ENCODE measurements around the gene COG5. TPM values are rescaled to one million over a fixed set of nuclear protein-coding genes. Genes with fewer than 3 reads are reported as not detected.

COG5 gene
- total RNA-seq, 1 experiment from 2014 or later: 29.1 TPM

GRCh38 chr7:107405559-107405958 is 158.2 kb downstream of the COG5 start:
- ATAC-seq: no peak
- TF ChIP-seq, protein P1, sequence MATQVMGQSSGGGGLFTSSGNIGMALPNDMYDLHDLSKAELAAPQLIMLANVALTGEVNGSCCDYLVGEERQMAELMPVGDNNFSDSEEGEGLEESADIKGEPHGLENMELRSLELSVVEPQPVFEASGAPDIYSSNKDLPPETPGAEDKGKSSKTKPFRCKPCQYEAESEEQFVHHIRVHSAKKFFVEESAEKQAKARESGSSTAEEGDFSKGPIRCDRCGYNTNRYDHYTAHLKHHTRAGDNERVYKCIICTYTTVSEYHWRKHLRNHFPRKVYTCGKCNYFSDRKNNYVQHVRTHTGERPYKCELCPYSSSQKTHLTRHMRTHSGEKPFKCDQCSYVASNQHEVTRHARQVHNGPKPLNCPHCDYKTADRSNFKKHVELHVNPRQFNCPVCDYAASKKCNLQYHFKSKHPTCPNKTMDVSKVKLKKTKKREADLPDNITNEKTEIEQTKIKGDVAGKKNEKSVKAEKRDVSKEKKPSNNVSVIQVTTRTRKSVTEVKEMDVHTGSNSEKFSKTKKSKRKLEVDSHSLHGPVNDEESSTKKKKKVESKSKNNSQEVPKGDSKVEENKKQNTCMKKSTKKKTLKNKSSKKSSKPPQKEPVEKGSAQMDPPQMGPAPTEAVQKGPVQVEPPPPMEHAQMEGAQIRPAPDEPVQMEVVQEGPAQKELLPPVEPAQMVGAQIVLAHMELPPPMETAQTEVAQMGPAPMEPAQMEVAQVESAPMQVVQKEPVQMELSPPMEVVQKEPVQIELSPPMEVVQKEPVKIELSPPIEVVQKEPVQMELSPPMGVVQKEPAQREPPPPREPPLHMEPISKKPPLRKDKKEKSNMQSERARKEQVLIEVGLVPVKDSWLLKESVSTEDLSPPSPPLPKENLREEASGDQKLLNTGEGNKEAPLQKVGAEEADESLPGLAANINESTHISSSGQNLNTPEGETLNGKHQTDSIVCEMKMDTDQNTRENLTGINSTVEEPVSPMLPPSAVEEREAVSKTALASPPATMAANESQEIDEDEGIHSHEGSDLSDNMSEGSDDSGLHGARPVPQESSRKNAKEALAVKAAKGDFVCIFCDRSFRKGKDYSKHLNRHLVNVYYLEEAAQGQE (IDR thresholded peaks at IDR 0.05; ENCODE audit: insufficient read depth in 1 of 2, low read depth in 2 of 2, low read length in 1 of 2): no peak
- no peak for TF ChIP-seq POLR2AphosphoS5 (IDR thresholded peaks at IDR 0.05; ENCODE audit: low read depth, low read length)
- TF ChIP-seq SIN3A (IDR thresholded peaks at IDR 0.05; ENCODE audit: borderline replicate concordance, insufficient read depth, low read depth, low read length): no peak
- TF ChIP-seq, protein P2, sequence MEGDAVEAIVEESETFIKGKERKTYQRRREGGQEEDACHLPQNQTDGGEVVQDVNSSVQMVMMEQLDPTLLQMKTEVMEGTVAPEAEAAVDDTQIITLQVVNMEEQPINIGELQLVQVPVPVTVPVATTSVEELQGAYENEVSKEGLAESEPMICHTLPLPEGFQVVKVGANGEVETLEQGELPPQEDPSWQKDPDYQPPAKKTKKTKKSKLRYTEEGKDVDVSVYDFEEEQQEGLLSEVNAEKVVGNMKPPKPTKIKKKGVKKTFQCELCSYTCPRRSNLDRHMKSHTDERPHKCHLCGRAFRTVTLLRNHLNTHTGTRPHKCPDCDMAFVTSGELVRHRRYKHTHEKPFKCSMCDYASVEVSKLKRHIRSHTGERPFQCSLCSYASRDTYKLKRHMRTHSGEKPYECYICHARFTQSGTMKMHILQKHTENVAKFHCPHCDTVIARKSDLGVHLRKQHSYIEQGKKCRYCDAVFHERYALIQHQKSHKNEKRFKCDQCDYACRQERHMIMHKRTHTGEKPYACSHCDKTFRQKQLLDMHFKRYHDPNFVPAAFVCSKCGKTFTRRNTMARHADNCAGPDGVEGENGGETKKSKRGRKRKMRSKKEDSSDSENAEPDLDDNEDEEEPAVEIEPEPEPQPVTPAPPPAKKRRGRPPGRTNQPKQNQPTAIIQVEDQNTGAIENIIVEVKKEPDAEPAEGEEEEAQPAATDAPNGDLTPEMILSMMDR (IDR thresholded peaks at IDR 0.05): no peak
- no peak for TF ChIP-seq TCF7L2 (IDR thresholded peaks at IDR 0.05; ENCODE audit: low read depth, low read length)
- H3K4me3 ChIP-seq (ENCODE audit: low read depth in 2 of 2, low read length in 2 of 2): no peak overlapping the region
- no peaks in the 10 kb centered on the region for H3K36me3 ChIP-seq (ENCODE audit: control insufficient read depth, insufficient read depth, low read length)
- no TSS peak for BruUV-seq (replicated peaks)
- no peak for DNase-seq (ENCODE audit: low read depth, low spot score)
- in situ Hi-C loops (cut with HindIII; ENCODE audit: low pct_unique_long_range_greater_than_20kb, low sequenced_read_pairs) (no loop called here), intact Hi-C loops (cut with micrococcal nuclease; ENCODE audit: unreplicated experiment) (no loop called here)
- no peaks in the 10 kb centered on the region for H3K9me3 ChIP-seq (ENCODE audit: control insufficient read depth, insufficient read depth, low read depth, low read length)
- H3K27ac ChIP-seq (ENCODE audit: low read length): no peak overlapping the region
- ChIA-PET CTCF (no interaction called here), POLR2A (no interaction called here)
- H3K27me3 ChIP-seq (ENCODE audit: control insufficient read depth, insufficient read depth, low read length): no peaks in the 10 kb centered on the region
- no peaks in the 10 kb centered on the region for H3K4me1 ChIP-seq (ENCODE audit: control insufficient read depth, insufficient read depth, low read length)

DNA sequence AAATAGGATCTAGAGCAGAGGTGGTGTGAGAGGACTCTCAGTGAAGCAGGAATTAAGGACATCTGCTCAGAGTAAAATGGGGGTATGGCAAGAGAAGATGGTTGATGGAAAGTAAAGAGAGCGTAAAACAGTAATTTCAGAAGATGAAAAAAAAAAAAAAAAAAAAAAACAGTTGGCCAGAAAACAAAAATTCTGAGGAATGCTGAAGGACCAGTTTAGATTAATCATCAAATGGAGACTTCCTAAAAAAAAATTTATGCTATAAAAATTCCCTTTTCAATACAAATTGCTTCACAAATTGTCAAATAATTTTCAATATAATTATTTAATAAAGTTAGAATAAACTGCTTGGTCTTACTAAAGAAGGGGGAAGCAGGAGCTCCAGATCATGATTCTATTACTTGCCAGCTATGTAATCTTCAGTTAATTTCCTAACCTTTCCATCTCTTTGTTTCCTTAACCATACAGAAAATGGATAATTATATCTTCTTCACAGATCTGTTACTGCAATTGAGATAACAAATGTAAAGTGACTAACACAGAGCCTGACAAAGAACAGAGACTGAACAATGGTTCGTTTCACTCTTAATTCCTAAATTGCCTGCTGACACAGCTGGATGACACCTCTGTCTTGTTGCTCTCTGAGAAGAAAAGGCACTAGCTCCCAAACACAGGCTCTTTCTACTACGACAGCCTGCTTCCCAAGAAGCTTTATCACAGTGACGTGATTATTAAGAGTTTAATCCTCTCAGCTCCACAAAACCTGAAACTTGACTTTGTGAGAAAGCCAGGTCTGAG is 158.8 kb downstream of the COG5 start:
- no peak overlapping the region for H3K4me3 ChIP-seq (ENCODE audit: low read depth in 2 of 2, low read length in 2 of 2)
- intact Hi-C loops (cut with micrococcal nuclease; ENCODE audit: unreplicated experiment): no loop called here
- in situ Hi-C loops (cut with HindIII; ENCODE audit: low pct_unique_long_range_greater_than_20kb, low sequenced_read_pairs): no loop called here
- DNase-seq (ENCODE audit: low read depth, low spot score) (no peak), ATAC-seq (no peak)
- no peaks in the 10 kb centered on the region for H3K36me3 ChIP-seq (ENCODE audit: control insufficient read depth, insufficient read depth, low read length)
- POLR2A ChIA-PET: no interaction called here
- no peak overlapping the region for H3K27ac ChIP-seq (ENCODE audit: low read length)
- no peak for TF ChIP-seq POLR2AphosphoS5 (IDR thresholded peaks at IDR 0.05; ENCODE audit: low read depth, low read length)
- TF ChIP-seq SIN3A (IDR thresholded peaks at IDR 0.05; ENCODE audit: borderline replicate concordance, insufficient read depth, low read depth, low read length): no peak
- H3K9me3 ChIP-seq (ENCODE audit: control insufficient read depth, insufficient read depth, low read depth, low read length): no peaks in the 10 kb centered on the region
- H3K4me1 ChIP-seq (ENCODE audit: control insufficient read depth, insufficient read depth, low read length): no peaks in the 10 kb centered on the region
- no TSS peak for BruUV-seq (replicated peaks)
- CTCF ChIA-PET: no interaction called here
- no peaks in the 10 kb centered on the region for H3K27me3 ChIP-seq (ENCODE audit: control insufficient read depth, insufficient read depth, low read length)

- no TSS peak for BruUV-seq (replicated peaks)
- in situ Hi-C loops (cut with HindIII; ENCODE audit: low pct_unique_long_range_greater_than_20kb, low sequenced_read_pairs) (no loop called here), intact Hi-C loops (cut with micrococcal nuclease; ENCODE audit: unreplicated experiment) (no loop called here)
- ChIA-PET CTCF (no interaction called here), POLR2A (no interaction called here)
- Histone ChIP-seq H3K27me3 (ENCODE audit: control insufficient read depth, insufficient read depth, low read length) (no peaks in the 10 kb centered on the region), H3K27ac (ENCODE audit: low read length) (no peak overlapping the region), H3K36me3 (ENCODE audit: control insufficient read depth, insufficient read depth, low read length) (no peaks in the 10 kb centered on the region), H3K4me1 (ENCODE audit: control insufficient read depth, insufficient read depth, low read length) (no peaks in the 10 kb centered on the region), H3K4me3 (ENCODE audit: low read depth in 2 of 2, low read length in 2 of 2) (no peak overlapping the region), H3K9me3 (ENCODE audit: control insufficient read depth, insufficient read depth, low read depth, low read length) (no peaks in the 10 kb centered on the region)
- no peak for DNase-seq (ENCODE audit: low read depth, low spot score)
- no peak for ATAC-seq
- TF ChIP-seq SIN3A (IDR thresholded peaks at IDR 0.05; ENCODE audit: borderline replicate concordance, insufficient read depth, low read depth, low read length): no peak
- no peak for TF ChIP-seq POLR2AphosphoS5 (IDR thresholded peaks at IDR 0.05; ENCODE audit: low read depth, low read length)
- TF ChIP-seq, protein P2 (IDR thresholded peaks at IDR 0.05): no peak
- no peak for TF ChIP-seq TCF7L2 (IDR thresholded peaks at IDR 0.05; ENCODE audit: low read depth, low read length)
- TF ChIP-seq, protein P1 (IDR thresholded peaks at IDR 0.05; ENCODE audit: insufficient read depth in 1 of 2, low read depth in 2 of 2, low read length in 1 of 2): no peak
Measured at GRCh38 chr7:107398161-107398560, 165.6 kb downstream of the COG5 start.
